GM10266 (cell line): Measurements from ENCODE around the gene NGB.

Experiments
- DNase-seq: peaks from one replicate; pipeline ENCODE4 v3.0.0; 2012; ENCODE audit errors: extremely low spot score
- TF ChIP-seq, protein P1 (sequence below): IDR thresholded peaks from 2 replicates; pipeline ENCODE4 v1.5.1; 2012; ENCODE audit warnings: mild to moderate bottlenecking, low read depth; ENCODE audit not compliant: control insufficient read depth, insufficient read depth; ENCODE audit errors: missing control alignments

NGB gene

DNA sequence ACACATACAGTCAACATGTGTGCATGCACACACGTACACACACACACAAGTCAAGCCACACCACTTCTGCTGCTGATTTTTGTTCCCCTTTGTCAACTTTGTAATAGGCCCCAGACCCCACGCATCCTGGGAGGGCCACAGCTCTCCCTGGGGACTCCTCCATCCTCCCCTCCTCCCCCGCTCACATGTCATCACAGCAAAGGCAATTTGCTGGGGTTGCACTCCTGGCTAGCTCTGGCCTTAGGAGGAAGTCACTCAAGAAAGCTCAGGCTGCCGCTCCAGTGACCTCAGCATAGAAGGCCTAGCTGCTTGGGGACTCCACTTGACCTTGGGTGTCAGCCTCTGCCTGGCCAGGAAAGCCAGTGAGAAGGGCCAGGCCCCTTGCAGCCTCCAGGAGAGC is 27.2 kb downstream of the NGB start:
- no peak for DNase-seq
- TF ChIP-seq, protein P1, sequence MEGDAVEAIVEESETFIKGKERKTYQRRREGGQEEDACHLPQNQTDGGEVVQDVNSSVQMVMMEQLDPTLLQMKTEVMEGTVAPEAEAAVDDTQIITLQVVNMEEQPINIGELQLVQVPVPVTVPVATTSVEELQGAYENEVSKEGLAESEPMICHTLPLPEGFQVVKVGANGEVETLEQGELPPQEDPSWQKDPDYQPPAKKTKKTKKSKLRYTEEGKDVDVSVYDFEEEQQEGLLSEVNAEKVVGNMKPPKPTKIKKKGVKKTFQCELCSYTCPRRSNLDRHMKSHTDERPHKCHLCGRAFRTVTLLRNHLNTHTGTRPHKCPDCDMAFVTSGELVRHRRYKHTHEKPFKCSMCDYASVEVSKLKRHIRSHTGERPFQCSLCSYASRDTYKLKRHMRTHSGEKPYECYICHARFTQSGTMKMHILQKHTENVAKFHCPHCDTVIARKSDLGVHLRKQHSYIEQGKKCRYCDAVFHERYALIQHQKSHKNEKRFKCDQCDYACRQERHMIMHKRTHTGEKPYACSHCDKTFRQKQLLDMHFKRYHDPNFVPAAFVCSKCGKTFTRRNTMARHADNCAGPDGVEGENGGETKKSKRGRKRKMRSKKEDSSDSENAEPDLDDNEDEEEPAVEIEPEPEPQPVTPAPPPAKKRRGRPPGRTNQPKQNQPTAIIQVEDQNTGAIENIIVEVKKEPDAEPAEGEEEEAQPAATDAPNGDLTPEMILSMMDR: no peak

DNA sequence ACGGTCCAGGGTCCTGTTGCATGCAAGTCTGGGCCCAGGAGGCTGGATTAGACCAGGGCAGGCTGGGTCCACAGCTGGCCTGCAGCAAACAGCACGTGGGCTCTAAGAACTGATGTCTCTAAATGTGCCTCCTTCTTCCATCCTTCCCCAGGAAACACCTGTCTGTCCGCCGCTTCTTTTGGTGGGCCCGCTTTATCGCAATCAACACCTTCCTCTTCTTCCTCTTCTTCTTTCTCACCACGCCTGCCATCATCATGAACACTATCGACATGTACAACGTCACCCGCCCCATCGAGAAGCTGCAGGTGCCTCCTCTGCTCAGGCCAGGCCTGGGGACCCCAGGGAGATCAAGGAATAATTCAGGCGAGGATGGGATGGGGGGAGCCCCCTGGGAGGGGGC is 28.3 kb downstream of the NGB start:
- TF ChIP-seq, protein P1: no peak
- no peak for DNase-seq

DNA sequence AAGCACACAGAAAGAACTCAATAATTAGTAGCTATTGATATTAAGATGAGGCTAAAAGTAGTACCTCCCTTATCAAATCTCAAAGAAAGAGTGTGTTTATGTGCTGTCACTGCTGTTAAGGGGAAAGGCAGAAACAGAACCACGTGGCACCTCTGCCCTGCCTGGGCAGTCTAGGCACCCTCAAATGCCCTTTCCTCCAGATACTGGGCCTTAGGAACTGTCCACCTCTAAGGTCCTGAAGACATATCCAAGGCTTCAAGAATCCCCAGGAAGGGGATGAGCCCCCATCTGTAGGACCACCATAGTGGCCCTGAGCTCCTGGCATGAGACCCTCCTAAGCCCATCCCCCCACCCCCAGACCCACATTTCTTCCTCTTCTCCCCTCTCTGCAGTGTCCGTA is 29.1 kb downstream of the NGB start:
- TF ChIP-seq, protein P1: no peak

DNA sequence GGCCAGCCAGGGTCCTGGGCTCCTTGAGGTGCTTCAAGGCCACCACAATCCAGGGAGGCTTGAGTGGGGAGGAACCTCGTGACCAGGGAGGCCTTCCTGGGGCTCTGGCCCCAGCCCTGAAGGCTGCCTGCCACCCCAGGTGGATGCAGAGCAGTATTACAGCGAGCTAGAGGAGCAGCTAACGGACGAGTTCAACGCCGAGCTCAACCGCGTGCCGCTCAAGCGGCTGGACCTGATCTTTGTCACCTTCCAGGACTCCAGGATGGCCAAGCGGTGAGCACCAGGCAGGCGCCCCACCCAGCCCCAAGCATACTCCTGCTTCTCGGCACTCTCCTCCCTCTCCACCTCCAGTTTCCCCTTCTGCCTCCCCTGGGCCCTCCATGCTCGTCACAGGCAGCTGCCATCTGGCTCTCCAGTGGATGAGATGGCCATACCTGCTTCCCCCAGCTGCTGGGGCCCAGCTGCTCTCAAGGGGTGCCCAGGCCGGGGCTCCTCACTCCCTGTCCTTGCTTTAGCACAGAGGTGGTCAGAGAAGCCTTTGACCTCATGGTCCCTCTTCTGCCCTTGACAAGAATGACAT is 30.6 kb downstream of the NGB start:
- no peak for DNase-seq
- TF ChIP-seq, protein P1: no peak

More for the DNA sequence above, 29.1 kb downstream of the NGB start:
- no peak for DNase-seq

DNA sequence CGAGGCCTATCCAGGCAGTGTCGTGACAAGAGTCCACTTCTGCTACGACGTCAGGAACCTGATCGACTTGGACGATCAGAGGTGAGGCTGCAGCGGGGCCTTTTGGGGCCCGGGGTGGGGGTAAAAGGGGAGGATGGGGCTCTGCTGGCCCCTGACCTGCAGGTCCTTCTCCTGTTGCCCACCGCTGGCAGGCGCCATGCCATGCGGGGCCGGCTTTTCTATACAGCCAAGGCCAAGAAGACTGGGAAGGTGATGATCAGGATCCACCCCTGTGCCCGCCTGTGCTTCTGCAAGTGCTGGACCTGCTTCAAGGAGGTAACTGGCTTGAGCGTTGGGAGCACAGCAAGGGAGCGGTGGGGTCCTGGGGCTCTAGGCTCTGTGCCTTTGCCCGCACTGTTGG is 31.6 kb downstream of the NGB start:
- DNase-seq: no peak
- TF ChIP-seq, protein P1: no peak

DNA sequence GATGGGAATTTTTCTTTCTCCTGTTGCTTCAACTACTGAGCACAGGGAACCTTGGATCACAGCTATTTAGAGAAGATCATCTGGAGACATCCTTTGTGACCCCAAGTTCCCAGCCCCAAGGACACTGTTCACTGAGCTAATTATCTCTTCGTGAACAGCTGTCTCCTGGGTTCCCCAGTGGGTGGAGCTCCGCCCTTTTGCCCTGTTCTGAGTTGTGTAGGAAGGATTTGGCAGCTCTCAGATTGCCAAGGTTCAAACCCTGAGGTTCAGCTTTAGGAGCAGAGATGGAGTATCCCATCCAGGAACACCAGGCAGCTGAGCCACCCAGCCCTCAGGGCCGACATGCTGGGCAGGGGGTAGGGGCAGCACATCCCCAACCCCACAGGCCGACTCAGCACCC is 32.0 kb downstream of the NGB start:
- TF ChIP-seq, protein P1: no peak
- DNase-seq: no peak

DNA sequence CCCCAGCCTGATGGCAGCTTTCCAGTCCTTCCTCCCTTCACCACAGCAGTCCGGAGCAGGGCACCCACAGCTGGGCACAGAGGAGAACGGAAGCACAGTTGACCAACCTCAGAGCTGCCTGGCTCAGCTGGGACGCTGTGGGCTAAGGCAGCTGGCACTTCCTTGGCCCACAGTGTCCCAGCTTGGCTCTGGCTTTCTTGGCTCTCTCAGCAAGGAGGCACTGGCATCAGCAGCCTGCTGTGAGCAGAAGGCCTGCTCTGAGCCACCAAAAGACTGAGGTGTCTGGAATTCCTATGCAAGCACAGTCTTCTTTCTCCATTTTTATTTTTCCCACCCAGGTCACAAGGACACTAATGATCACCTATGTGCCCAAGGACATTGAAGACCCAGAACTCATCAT is 32.6 kb downstream of the NGB start:
- TF ChIP-seq, protein P1: no peak
- no peak for DNase-seq
